Stimulated activated CD8-positive, alpha-beta memory T cell treated with anti-CD3 and anti-CD28 coated beads, Interleukin-12 subunit alpha, Interleukin-12 subunit beta, amount 100 ng/mL, for 24 hours (primary cell): Measurements from ENCODE around the gene NKX2-4.
"Not testable (repeated sequence)": the region's sequence is repeated elsewhere in the genome, so short reads cannot be mapped to it uniquely, and the experiment has no call there.

Experiments
- DNase-seq: peaks from one replicate; pipeline ENCODE4 v3.0.0-alpha.2; 2020; ENCODE audit errors: extremely low read depth

NKX2-4 gene

DNA sequence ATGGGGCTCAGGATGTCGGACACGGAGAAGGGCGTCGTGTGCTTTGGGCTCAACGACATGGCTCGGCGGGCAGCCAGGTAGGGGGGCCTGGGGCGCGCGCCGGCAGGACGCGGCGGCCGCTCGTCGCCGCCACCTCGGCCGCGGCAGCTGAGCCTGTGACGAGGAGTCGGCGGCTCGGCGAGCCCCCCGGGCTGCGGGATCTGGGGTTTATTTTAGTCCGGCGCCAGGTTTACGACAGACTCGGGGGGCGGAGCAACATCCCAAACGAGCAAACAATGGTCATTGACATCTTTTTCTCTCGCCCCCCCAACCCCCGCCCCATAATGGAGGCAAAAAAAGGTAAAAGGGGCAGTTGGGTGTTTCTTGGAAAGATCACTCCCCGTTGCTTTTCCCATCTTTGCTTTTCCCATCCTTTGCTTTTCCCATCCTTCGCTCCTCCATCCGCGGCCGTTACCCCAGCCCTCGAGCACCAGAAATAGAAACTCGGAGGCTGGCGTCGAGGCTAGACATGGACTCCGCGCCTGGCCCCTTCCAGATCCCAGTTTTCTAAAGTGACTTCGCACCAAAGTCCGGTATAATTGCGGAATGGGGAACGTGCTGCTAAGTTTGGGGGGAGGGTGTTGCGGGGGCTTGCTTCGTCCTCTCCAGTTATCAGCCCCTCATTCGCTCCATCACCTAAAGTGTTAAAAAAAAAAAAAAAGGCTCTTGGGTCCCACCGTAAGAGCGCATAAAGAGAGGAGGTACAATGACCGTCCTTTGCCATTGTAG is at the start of gene NKX2-4:
NKX2-4 (minus strand) TSS at position 186 of the 768 bp plus-strand sequence; CDS start at position 59, 127 bp downstream.
- DNase-seq = no peak

DNA sequence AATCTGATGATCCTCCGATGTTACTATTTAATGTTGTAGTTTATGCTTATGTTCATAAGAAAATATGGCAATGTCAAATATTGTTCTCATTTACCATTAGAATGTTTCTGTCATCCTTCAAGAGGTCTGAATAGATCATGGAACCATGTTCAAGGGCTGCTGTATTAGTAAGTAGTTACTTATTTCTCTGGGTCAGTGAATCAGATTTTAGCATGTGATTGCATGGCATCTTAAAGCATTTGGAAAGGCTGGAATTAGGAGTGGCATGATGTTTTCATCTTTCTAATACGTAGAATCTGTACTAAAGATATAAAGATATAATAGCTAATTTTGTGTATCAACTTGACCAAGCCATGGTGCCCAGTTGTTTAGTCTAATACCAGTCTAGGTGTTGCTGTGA is 40.5 kb upstream of the NKX2-4 start:
- no peak for DNase-seq

DNA sequence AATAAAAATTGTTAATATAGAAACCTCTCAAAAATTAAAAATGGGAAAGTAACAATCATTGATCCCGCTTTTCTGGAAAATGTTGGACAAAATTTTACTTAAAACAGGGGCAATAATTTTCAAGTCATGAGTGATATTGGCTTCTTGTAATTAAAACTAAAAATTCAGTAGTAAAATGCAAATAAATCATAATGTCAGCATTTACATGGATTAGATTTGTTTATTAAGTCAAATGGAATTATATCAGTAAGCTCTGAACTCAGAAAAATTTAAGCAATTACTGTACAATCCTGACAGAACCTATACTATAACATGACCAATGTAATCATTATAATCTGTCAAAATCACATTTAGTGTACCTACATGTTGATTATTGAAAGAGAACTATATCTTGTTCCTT is 39.9 kb upstream of the NKX2-4 start:
- no peak for DNase-seq

DNA sequence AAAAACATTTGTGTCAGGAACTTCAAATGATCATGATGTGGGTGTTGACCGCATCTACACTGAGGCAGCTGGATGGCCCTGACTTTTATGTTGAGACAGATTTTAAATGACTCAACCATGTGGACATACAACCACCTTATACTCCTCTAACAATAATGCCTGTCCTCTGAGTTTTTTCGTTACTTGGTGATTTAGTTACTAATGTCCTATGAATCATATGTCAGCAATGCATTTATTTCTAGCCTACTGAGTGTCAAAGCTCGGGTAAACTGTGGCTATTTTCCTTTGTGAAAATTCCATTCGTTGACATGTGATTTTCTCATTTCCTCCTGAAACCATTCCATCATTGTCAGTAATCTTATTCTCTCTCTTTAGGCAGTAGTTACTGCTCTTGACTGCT is 38.9 kb upstream of the NKX2-4 start:
- DNase-seq = no peak

DNA sequence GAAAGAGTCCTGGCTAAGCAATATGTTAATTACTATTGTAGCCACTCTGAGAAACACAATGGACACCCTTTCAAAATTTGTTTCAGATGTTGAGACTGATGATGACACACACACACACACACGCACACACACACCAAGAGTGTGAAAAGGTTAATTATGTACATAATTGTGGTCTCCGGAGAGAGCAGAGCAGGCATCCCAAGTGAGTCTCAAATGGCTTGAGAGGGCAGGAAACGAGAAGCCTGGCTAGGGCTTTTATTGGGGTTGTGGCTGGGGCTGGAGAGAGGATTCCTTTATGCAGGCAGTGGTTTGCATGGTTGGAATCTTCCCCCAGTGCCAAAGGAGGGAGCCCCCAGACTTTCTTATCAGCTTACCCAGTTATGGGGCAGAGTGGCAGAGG is 38.2 kb upstream of the NKX2-4 start:
- no peak for DNase-seq

DNA sequence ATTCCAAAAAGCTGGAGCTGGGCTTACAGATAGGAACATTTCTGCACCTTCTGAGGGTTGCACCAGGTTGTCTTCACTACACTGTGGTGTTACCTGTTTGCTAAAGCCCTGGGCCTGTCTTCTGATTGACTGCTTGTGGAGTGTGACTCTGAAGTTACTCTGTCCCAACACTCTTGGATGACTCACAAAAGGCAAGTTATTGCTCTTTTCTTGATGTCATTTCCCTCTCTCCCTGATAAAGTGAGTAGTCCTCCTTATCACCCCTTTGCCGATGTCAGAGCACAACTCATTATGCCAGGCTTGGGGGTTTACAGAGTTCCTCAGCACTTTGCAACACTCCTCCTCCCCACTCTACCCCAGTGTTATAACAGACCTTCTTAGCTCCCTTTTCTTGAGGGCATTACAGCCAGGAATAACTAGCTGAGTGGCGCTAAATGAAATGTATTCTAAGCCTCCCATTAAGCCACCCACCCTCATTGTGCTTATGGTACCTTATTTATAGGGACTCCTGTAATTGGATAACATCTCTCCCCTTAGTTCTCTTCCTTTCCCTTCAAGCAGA is 36.1 kb upstream of the NKX2-4 start:
- no peak for DNase-seq

DNA sequence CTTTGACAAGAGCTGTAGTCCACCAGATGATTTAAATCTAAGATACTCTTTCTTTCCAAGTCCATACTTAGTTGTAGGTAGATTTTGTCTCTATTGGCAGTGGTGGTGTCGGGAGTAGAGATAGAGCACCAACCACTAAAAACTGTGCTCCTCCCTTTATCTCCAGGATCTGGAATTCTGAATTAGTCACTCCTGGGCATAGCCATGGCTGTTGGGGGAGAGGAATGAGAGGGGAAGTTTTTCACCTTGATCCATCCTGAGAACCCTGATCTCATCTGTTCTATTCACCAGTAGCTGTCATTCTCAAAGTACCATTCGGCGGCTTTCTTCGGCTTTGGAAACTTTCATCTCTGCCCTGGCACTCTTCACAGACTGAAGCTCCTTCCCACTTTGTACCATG is 35.6 kb upstream of the NKX2-4 start:
- DNase-seq = no peak

DNA sequence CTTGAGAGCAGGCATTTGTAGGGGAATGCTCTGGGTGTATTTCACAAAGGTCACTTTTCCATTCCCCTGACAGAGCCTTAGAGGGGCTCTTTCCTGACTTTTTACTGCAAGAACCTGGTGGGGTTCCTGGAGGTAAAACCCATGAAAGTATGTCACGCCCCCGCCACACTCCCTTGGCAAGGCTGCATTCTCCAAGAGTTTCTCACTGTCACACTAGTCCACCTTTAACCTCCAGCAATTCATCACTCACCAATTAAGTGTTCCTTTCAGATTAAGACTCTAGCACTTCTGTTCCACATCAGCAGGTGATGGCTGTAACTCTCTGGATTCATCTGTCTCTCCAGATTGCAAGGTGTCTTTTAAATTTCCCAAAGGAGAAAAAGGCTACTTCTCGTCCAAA is 32.7 kb upstream of the NKX2-4 start:
- no peak for DNase-seq

DNA sequence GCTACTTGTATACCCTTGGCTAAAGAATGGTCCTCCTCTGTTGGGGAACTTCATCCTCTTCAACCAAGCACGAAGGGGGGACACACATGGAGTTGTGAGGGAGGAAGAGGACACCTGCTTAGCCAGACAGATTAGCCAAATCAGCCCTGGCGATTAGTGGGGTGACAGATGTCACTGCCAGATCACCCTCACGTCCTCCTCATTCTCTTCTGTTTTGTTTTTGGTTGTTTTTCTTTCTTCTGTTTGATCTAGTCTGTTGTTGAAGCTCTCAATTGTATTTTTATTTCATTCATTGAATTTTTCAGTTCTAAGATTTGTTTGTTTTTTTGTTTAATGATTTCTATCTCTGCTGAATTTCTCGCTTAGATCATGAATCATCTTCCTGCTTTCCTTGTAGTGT is 27.5 kb upstream of the NKX2-4 start:
- no peak for DNase-seq

DNA sequence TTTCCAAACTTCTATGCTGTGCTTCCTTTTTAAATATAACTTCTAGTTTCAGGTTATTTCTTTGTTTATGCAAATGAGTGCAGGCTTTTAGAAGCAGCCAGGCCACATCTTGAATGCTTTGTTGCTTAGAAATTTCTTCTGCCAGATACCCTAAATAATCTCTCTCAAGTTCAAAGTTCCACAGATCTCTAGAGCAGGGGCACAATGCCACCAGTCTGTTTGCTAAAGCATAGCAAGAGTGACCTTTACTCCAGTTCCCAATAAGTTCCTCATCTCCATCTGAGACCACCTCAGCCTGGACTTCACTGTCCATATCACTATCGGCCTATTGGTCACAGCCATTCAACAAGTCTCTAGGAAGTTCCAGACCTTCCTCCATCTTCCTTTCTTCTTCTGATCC is 26.4 kb upstream of the NKX2-4 start:
- DNase-seq = not testable (repeated sequence)

DNA sequence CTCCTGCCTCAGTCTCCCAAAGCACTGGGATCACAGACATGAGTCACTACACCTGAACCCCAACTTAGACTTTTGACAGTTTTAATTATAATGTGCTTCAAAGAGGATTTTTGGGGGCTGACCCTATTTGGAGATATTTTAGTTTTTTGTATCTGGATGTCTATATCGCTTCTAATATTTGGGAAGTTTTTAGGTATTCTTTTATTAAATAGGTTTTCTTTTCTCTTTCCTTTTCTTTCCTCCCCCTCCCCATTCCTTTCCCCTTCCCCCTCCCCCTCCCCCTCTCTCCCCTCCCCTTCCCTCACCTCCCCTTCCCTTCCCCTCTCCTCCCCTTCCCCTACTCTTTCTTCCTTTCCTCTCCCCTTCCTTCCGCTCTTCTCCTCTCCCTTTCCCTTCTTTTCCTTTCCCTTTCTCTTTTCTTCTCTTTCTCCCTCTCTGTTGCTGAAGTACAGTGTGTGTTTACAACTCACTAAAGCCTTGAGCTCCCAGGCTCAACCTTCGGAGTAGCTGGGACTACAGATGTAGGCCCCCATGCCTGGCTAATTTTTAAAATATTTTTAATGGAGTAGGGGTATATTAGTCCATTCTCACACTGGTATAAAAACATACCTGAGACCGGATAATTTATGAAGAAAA is 24.4 kb upstream of the NKX2-4 start:
- DNase-seq = no peak

DNA sequence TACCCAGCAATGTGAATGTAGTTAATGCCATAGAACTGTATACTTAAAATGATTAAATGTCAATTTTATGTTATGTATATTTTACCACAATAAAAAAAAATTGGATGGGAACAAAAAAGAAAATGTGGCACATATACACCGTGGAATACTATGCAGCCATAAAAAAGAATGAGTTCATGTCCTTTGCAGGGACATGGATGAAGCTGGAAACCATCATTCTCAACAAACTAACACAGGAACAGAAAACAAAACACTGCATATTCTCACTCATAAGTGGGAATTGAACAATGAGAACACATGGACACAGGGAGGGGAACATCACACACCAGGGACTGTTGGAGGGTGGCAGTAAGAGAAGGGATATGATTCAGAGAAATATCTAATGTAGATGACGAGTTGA is 21.8 kb upstream of the NKX2-4 start:
- DNase-seq = not testable (repeated sequence)

DNA sequence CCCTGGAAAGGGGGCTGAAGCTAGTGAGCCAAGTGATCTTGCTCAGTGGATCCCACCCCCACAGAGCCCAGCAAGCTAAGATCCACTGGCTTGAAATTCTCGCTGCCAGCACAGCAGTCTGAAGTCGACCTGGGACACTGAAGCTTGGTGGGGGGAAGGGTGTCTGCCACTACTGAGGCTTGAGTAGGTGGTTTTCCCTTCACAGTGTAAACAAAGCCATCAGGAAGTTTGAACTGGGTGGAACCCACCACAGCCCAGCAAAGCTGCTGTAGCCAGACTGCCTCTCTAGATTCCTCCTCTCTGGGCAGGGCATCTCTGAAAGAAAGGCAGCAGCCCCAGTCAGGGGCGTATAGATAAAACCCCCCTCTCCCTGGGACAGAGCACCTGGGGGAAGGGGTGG is 16.7 kb upstream of the NKX2-4 start:
- DNase-seq = not testable (repeated sequence)

DNA sequence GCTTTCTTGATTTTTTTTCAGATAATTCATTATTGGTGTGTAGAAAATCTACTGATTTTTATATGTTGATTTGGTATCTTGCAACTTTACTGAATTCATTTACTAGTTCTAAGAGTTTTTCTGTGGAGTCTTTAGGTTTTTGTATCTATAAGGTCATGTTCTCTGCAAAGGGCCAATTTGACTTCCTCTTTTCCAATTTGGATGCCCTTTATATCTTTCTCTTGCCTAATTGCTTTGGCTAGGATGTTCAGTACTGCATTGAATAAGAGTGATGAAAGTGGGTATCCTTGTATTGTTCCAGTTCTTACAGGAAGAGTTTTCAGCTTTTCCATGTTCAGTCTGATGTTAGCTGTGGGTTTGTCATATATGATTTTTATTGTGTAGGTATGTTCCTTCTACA is 14.4 kb upstream of the NKX2-4 start:
- no peak for DNase-seq

DNA sequence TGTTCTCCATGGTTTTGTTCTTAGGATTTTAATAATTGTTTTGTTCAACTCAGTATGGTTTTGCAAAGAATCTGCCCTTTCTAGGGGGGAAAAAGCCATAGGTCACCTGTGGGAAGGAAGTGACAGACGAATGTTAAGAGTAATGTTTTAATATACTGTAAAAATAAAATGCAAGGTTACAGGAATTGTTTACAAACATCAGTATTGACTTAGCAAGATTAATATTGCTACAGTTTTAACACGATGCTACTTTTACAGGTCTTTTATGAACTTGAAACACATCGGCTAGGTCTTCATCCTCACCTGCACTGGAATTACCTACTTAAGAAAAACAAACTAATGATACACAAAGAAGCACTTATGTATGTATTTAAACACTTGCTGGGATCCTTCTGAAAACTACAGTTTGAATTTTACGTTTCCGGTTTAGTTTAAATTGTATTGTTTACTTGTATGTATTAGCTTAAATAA is 1.7 kb upstream of the NKX2-4 start:
- DNase-seq = no peak

DNA sequence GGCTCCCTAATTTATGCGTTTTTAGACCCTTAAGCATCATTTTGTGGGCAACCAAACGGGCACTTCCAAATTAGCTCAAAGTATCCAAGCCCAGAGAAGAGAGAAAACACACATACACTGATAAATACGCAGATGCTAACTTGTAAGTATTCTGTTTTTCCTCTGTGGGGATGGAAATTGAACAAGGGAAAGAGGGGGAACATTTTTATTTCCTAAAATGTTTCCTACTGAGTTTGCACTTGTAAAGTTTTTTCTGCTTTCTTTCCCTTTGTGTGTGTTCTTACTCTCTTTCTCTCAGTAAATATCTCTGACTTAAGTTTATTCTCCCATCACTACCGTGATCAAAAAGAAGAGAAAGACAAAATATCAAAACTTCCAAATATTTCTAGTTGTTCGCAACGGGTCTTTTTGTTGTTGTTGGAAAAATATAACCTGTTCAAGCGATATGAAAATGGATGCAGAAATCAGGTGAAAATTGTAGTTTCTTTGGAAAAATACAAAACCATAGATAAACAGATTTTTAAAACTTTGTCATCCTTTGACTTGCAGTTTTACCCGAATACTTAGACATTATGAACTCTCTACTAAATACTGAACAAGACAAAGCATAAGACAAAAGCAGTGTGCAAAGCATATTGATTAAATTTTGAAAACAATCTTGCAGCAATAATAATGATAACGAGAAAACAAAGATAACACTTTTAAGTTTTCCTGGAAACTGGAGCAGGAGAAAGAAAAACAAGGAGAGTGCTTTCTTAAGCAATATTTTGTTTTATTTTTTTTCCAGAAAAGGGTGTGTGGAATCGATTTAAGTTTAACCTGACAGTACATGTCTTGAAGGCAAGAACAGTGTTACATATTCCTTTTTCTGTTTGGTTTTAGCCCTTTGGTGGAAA is 1.0 kb upstream of the NKX2-4 start:
- DNase-seq = no peak

DNA sequence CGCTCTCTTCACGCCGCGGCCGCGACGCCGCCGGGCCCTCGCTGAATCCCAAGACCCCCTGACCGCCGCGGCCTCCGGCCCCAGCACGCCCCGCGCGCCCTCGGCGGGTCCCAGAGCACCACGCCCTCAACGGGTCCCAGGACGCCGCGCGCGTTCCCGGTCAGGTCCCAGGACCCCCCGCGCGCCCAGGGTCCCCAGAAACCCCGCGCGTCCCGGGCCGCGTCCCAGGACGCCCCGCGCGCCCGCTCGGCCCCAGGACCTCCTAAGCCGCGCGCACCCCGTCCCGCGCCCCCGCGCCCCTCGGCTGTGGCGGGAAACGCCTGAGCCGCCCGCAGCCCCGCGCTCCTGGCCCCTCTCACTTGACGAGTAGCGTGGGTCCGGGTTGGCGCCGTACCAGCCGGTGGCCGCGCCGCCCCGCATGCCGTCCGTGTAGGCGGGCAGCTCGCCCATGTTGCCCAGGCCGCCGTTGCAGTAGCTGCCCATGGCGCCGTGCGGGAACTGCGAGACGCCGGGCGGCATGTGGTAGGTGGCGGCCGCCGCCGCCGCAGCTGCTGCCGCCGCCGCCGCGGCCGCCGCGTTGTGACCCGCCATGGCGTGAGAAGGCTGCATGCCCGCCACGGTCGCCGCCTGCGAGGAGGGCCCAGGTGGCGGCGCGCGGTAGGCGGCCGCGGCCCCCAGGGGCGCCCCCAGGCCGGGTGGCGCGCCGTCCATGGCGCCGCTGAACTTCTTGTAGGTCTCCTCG is 556 bp downstream of the NKX2-4 start:
- DNase-seq = no peak

DNA sequence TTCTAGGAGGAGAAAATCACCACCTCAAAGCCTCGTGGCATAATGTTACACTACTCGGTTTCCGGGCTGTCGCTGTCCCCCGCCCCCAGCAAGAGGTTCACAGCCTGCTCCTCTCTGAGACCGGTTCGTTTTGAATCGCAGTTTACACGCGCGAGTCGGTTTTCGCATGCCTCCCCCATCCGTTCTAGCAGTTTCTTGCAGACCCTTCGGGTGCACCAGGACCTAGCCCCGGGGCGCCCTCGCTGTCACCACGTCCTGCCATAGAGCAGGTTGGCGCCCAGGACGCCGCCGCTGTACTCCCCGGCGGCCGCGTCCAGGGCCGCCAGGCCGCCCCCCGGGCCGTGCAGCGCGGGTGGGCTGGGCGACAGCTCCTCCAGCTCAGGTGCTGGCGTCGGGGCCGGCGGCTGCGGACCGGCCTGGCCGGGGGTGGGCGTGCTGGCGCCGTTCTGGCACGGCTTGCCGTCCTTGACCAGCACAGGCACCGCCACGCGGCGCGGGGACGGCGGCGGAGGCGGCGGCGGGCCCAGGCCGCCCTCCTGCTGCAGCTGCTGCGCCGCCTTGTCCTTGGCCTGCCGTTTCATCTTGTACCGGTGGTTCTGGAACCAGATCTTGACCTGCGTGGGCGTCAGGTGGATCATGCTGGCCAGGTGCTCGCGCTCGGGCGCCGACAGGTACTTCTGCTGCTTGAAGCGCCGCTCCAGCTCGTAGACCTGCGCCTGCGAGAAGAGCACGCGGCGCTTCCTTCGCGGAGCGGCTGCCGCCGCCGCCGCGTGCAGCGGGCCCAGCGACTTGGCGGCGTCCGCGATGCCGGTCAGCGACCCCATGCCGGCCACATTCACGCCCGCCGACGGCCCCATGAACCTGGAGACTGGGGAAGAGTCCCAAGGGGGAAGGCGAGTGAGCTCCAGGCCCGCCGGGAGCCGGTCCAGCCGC is 1.4 kb downstream of the NKX2-4 start:
- DNase-seq = no peak

DNA sequence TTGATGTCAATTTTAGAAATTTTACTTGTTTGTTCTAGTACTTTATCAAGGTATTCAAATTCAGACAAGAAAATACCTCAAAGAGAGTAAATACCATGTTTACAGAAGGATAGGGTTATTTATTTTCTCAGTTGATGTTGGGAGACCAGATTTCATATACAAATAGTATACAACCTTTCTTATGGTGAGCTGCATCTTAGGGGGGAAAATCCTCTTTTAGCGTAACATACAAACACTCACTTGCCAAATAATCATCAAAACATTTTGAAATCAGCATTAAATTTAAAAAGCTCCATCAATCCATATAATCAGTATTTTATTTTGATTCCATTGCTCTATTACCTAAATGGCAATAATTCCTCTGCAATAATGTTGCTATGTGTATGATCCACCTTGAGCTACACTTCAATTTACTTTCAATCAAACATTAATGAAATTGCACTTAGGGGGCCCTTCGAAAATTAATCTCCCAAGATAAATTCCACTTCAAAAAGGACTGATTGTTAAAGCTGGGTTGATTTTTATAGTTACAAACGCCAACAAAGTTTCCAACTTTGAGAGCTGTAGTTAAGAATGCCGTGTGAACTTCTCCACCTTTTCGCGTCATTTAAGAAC is 2.2 kb downstream of the NKX2-4 start:
- no peak for DNase-seq

DNA sequence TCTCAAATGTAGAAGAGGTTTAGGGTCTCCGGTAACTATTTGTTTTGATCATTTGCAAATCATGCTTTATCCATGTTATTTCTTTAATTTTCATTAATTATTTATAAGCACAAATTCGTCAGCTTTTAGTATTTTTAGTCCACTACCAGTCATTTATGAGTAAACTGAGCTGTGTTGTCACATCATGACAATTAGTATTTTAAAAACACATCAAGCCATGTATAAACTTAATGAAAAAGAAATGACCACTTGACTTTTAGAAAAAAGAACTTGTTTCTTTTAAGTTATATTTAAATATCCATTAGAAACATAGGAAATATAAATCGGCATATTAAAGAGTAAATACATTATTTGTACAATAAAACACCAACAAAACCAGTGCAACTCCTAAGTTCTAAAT is 2.8 kb downstream of the NKX2-4 start:
- no peak for DNase-seq
